H1 (cell line): ENCODE data around the gene RGS7BP.

Experiments
- CEBPB ChIP-seq: IDR thresholded peaks from 2 replicates; pipeline ENCODE4 v1.6.1; 2012; ENCODE audit warnings: low read depth, low read length
- EP300 ChIP-seq, 2 experiments: IDR thresholded peaks; 1 replicate in 1 of 2; 2 replicates in 1 of 2; pipeline ENCODE4 v1.6.1; 2011 to 2012; ENCODE audit warnings: low read depth in 2 of 2, low read length in 2 of 2, mild to moderate bottlenecking in 2 of 2, borderline replicate concordance in 1 of 2, inconsistent platforms in 1 of 2, moderate library complexity in 1 of 2
- EZH2 ChIP-seq: fragments of 200-600 bp; sonication (generic); IDR thresholded peaks from 2 replicates; pipeline ENCODE4 v1.7.1; 2012; ENCODE audit warnings: low read depth, mild to moderate bottlenecking, moderate library complexity, low read length, inconsistent platforms; ENCODE audit not compliant: severe bottlenecking
- POLR2A ChIP-seq, 2 experiments: IDR thresholded peaks; 1 replicate in 1 of 2; 2 replicates in 1 of 2; pipeline ENCODE4 v1.6.1; 2011; ENCODE audit warnings: low read depth in 2 of 2, low read length in 2 of 2, mild to moderate bottlenecking in 2 of 2; ENCODE audit errors: control extremely low read depth in 1 of 2
- RFX5 ChIP-seq: IDR thresholded peaks from 2 replicates; pipeline ENCODE4 v1.6.1; 2011; ENCODE audit warnings: low read depth, low read length, improper control_type of control experiment, borderline replicate concordance
- SP1 ChIP-seq: IDR thresholded peaks from 2 replicates; pipeline ENCODE4 v1.6.1; 2011; ENCODE audit warnings: low read depth, low read length
- SP4 ChIP-seq: IDR thresholded peaks from 2 replicates; pipeline ENCODE4 v1.6.1; 2012; ENCODE audit warnings: low read length, inconsistent platforms
- SRF ChIP-seq: IDR thresholded peaks from 2 replicates; pipeline ENCODE4 v1.6.1; 2011; ENCODE audit warnings: mild to moderate bottlenecking, low read depth, low read length, moderate library complexity
- TAF1 ChIP-seq: IDR thresholded peaks from 2 replicates; pipeline ENCODE4 v1.6.1; 2011; ENCODE audit warnings: mild to moderate bottlenecking, low read depth, low read length
- TEAD4 ChIP-seq: IDR thresholded peaks from 2 replicates; pipeline ENCODE4 v1.6.1; 2012; ENCODE audit warnings: low read depth, low read length, inconsistent platforms, mixed read lengths
- TF ChIP-seq, protein P1 (sequence below), 3 experiments: IDR thresholded peaks; 1 replicate in 2 of 3; 2 replicates in 1 of 3; pipeline versions ENCODE4 v1.5.1 to v1.6.1; 2011; ENCODE audit warnings: low read length in 3 of 3, mild to moderate bottlenecking in 3 of 3, inconsistent platforms in 2 of 3, low read depth in 1 of 3, moderate library complexity in 1 of 3; ENCODE audit not compliant: insufficient read depth in 1 of 3; ENCODE audit errors: control extremely low read depth in 1 of 3
- TF ChIP-seq, protein P2 (sequence below): fragments of 300-600 bp; sonication (generic); IDR thresholded peaks from 2 replicates; pipeline ENCODE4 v1.7.1; 2012; ENCODE audit warnings: low read length, moderate library complexity, mild to moderate bottlenecking, inconsistent platforms; ENCODE audit not compliant: insufficient replicate concordance

DNA sequence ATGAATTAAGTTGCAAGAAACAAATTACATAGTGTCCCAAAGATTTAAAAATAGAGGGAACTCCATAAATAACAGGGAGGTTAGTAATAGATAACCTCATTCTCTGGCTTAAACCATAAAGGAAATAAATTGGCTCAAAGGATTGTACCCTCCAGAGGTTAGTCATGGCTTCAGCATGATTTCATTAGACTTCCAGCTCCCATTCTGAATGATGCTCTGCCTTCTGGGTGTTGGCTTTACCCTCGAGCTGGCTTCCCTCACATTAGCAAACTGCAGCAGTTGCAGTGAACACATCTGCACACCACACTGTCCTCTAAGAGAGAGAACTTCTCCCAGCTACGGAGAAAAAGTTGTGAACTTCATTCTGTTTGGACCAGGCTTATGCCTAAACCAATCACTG is 70.4 kb downstream of the RGS7BP start:
- no peak for TF ChIP-seq EZH2
- no peak for TF ChIP-seq TEAD4
- no peak for TF ChIP-seq TAF1
- TF ChIP-seq RFX5: no peak
- TF ChIP-seq, protein P1, sequence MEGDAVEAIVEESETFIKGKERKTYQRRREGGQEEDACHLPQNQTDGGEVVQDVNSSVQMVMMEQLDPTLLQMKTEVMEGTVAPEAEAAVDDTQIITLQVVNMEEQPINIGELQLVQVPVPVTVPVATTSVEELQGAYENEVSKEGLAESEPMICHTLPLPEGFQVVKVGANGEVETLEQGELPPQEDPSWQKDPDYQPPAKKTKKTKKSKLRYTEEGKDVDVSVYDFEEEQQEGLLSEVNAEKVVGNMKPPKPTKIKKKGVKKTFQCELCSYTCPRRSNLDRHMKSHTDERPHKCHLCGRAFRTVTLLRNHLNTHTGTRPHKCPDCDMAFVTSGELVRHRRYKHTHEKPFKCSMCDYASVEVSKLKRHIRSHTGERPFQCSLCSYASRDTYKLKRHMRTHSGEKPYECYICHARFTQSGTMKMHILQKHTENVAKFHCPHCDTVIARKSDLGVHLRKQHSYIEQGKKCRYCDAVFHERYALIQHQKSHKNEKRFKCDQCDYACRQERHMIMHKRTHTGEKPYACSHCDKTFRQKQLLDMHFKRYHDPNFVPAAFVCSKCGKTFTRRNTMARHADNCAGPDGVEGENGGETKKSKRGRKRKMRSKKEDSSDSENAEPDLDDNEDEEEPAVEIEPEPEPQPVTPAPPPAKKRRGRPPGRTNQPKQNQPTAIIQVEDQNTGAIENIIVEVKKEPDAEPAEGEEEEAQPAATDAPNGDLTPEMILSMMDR (IDR thresholded peaks at IDR 0.05; ENCODE audit: control extremely low read depth in 1 of 3, insufficient read depth in 1 of 3, low read depth in 1 of 3, low read length in 3 of 3): no peak
- TF ChIP-seq CEBPB: no peak
- no peak for TF ChIP-seq EP300 (IDR thresholded peaks at IDR 0.05; ENCODE audit: borderline replicate concordance in 1 of 2, low read depth in 2 of 2, low read length in 2 of 2)
- no peak for TF ChIP-seq POLR2A (IDR thresholded peaks at IDR 0.05; ENCODE audit: control extremely low read depth in 1 of 2, low read depth in 2 of 2, low read length in 2 of 2)
- TF ChIP-seq SRF: no peak
- TF ChIP-seq SP1: no peak
- no peak for TF ChIP-seq SP4
- TF ChIP-seq, protein P2, sequence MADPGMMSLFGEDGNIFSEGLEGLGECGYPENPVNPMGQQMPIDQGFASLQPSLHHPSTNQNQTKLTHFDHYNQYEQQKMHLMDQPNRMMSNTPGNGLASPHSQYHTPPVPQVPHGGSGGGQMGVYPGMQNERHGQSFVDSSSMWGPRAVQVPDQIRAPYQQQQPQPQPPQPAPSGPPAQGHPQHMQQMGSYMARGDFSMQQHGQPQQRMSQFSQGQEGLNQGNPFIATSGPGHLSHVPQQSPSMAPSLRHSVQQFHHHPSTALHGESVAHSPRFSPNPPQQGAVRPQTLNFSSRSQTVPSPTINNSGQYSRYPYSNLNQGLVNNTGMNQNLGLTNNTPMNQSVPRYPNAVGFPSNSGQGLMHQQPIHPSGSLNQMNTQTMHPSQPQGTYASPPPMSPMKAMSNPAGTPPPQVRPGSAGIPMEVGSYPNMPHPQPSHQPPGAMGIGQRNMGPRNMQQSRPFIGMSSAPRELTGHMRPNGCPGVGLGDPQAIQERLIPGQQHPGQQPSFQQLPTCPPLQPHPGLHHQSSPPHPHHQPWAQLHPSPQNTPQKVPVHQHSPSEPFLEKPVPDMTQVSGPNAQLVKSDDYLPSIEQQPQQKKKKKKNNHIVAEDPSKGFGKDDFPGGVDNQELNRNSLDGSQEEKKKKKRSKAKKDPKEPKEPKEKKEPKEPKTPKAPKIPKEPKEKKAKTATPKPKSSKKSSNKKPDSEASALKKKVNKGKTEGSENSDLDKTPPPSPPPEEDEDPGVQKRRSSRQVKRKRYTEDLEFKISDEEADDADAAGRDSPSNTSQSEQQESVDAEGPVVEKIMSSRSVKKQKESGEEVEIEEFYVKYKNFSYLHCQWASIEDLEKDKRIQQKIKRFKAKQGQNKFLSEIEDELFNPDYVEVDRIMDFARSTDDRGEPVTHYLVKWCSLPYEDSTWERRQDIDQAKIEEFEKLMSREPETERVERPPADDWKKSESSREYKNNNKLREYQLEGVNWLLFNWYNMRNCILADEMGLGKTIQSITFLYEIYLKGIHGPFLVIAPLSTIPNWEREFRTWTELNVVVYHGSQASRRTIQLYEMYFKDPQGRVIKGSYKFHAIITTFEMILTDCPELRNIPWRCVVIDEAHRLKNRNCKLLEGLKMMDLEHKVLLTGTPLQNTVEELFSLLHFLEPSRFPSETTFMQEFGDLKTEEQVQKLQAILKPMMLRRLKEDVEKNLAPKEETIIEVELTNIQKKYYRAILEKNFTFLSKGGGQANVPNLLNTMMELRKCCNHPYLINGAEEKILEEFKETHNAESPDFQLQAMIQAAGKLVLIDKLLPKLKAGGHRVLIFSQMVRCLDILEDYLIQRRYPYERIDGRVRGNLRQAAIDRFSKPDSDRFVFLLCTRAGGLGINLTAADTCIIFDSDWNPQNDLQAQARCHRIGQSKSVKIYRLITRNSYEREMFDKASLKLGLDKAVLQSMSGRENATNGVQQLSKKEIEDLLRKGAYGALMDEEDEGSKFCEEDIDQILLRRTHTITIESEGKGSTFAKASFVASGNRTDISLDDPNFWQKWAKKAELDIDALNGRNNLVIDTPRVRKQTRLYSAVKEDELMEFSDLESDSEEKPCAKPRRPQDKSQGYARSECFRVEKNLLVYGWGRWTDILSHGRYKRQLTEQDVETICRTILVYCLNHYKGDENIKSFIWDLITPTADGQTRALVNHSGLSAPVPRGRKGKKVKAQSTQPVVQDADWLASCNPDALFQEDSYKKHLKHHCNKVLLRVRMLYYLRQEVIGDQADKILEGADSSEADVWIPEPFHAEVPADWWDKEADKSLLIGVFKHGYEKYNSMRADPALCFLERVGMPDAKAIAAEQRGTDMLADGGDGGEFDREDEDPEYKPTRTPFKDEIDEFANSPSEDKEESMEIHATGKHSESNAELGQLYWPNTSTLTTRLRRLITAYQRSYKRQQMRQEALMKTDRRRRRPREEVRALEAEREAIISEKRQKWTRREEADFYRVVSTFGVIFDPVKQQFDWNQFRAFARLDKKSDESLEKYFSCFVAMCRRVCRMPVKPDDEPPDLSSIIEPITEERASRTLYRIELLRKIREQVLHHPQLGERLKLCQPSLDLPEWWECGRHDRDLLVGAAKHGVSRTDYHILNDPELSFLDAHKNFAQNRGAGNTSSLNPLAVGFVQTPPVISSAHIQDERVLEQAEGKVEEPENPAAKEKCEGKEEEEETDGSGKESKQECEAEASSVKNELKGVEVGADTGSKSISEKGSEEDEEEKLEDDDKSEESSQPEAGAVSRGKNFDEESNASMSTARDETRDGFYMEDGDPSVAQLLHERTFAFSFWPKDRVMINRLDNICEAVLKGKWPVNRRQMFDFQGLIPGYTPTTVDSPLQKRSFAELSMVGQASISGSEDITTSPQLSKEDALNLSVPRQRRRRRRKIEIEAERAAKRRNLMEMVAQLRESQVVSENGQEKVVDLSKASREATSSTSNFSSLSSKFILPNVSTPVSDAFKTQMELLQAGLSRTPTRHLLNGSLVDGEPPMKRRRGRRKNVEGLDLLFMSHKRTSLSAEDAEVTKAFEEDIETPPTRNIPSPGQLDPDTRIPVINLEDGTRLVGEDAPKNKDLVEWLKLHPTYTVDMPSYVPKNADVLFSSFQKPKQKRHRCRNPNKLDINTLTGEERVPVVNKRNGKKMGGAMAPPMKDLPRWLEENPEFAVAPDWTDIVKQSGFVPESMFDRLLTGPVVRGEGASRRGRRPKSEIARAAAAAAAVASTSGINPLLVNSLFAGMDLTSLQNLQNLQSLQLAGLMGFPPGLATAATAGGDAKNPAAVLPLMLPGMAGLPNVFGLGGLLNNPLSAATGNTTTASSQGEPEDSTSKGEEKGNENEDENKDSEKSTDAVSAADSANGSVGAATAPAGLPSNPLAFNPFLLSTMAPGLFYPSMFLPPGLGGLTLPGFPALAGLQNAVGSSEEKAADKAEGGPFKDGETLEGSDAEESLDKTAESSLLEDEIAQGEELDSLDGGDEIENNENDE: no peak
